Measurements from ENCODE around the gene TMEM125.

The TMEM125 gene

GRCh38 chr1:43269627-43270375 lies at the start of gene TMEM125:
Gene TMEM125, plus strand, starts transcription at chr1:43269983. Its CDS starts 2,740 bp downstream, at chr1:43272723.
- no peak for DNase-seq

- DNase-seq = no peak
Observed at GRCh38 chr1:43220905-43221778, 48.6 kb upstream of the TMEM125 start.

GRCh38 chr1:43221797-43222196 lies 48.0 kb upstream of the TMEM125 start:
- no peak for DNase-seq

GRCh38 chr1:43222879-43223278 lies 46.9 kb upstream of the TMEM125 start:
- no peak for DNase-seq

- no peak for DNase-seq
Observed at GRCh38 chr1:43225168-43225567, 44.6 kb upstream of the TMEM125 start.

GRCh38 chr1:43227143-43227764 lies 42.5 kb upstream of the TMEM125 start:
- DNase-seq = peak; percentile 85

- no peak for DNase-seq
Observed at GRCh38 chr1:43229826-43230780, 39.7 kb upstream of the TMEM125 start.

- DNase-seq = no peak
Observed at GRCh38 chr1:43232074-43232473, 37.7 kb upstream of the TMEM125 start.

- no peak for DNase-seq
Observed at GRCh38 chr1:43232482-43232881, 37.3 kb upstream of the TMEM125 start.

- no peak for DNase-seq
Observed at GRCh38 chr1:43233631-43234030, 36.2 kb upstream of the TMEM125 start.

- no peak for DNase-seq
Observed at GRCh38 chr1:43234267-43234666, 35.5 kb upstream of the TMEM125 start.

- DNase-seq = no peak
Observed at GRCh38 chr1:43235040-43235439, 34.7 kb upstream of the TMEM125 start.

- peak; percentile 19 for DNase-seq
Observed at GRCh38 chr1:43235451-43236121, 34.2 kb upstream of the TMEM125 start.

- DNase-seq = no peak
Observed at GRCh38 chr1:43237121-43237520, 32.7 kb upstream of the TMEM125 start.

- DNase-seq = peak; percentile 43
Observed at GRCh38 chr1:43238085-43238484, 31.7 kb upstream of the TMEM125 start.

- no peak for DNase-seq
Observed at GRCh38 chr1:43238991-43239469, 30.8 kb upstream of the TMEM125 start.

- DNase-seq = peak; percentile 35
Observed at GRCh38 chr1:43239484-43239883, 30.3 kb upstream of the TMEM125 start.

GRCh38 chr1:43241413-43241836 lies 28.4 kb upstream of the TMEM125 start:
- no peak for DNase-seq

GRCh38 chr1:43243299-43243698 lies 26.5 kb upstream of the TMEM125 start:
- no peak for DNase-seq

GRCh38 chr1:43246466-43247213 lies 23.1 kb upstream of the TMEM125 start:
- no peak for DNase-seq
